ENCODE measurements around the gene ADAMTS2.

ADAMTS2 gene

GRCh38 chr5:179317411-179318220 lies 27.6 kb downstream of the ADAMTS2 start:
- Histone ChIP-seq H3K4me3 (ENCODE audit: low read length in 2 of 2) (no peak overlapping the region), H3K9me3 (ENCODE audit: control insufficient read depth in 2 of 2, low read length in 2 of 2) (no peaks in the 10 kb centered on the region), H3K4me1 (ENCODE audit: control insufficient read depth in 2 of 2, insufficient read depth in 2 of 2, low read length in 2 of 2) (no peaks in the 10 kb centered on the region)

DNA sequence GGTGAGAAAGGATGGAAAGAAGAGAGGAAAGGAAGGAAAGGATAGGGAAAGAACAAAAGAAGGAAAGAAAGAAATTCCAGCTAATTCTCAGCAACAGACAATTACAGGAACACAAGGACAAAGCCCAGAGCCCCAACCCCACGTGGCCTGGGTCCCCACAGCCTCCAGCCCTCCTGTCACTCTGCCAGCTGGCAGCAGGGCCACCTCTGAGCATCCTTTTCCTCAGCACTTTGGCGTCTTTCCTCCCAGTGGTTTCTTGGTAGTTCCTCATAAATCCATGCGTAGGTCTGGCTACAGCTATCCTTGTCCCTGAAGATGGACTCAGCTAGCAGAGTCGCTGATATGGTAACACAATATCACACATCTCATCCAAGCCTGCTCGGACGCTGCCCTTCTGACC lies 28.3 kb downstream of the ADAMTS2 start:
- Histone ChIP-seq H3K9me3 (ENCODE audit: control insufficient read depth in 2 of 2, low read length in 2 of 2) (no peaks in the 10 kb centered on the region), H3K4me1 (ENCODE audit: control insufficient read depth in 2 of 2, insufficient read depth in 2 of 2, low read length in 2 of 2) (no peaks in the 10 kb centered on the region), H3K36me3 (ENCODE audit: control insufficient read depth in 2 of 2, insufficient read depth in 2 of 2, low read length in 2 of 2) (no peaks in the 10 kb centered on the region), H3K27ac (ENCODE audit: low read depth in 2 of 2, low read length in 2 of 2) (no peak overlapping the region), H3K4me3 (ENCODE audit: low read length in 2 of 2) (no peak overlapping the region), H3K27me3 (ENCODE audit: control insufficient read depth in 2 of 2, insufficient read depth in 2 of 2, low read length in 2 of 2) (peaks cover 0 to 2% of the 10 kb centered on the region in 2 donors), H3K9ac (ENCODE audit: low read depth in 1 of 2, low read length in 2 of 2) (no peak overlapping the region)

More at GRCh38 chr5:179317411-179318220, 27.6 kb downstream of the ADAMTS2 start:
- Histone ChIP-seq H3K36me3 (ENCODE audit: control insufficient read depth in 2 of 2, insufficient read depth in 2 of 2, low read length in 2 of 2) (no peaks in the 10 kb centered on the region), H3K27me3 (ENCODE audit: control insufficient read depth in 2 of 2, insufficient read depth in 2 of 2, low read length in 2 of 2) (peaks cover 0 to 2% of the 10 kb centered on the region in 2 donors), H3K27ac (ENCODE audit: low read depth in 2 of 2, low read length in 2 of 2) (no peak overlapping the region), H3K9ac (ENCODE audit: low read depth in 1 of 2, low read length in 2 of 2) (no peak overlapping the region)

- H3K4me3 ChIP-seq (ENCODE audit: low read length in 2 of 2): no peak overlapping the region
- no peaks in the 10 kb centered on the region for H3K9me3 ChIP-seq (ENCODE audit: control insufficient read depth in 2 of 2, low read length in 2 of 2)
- H3K4me1 ChIP-seq (ENCODE audit: control insufficient read depth in 2 of 2, insufficient read depth in 2 of 2, low read length in 2 of 2): no peaks in the 10 kb centered on the region
These were observed 29.1 kb downstream of the ADAMTS2 start for GRCh38 chr5:179316111-179316551.

DNA sequence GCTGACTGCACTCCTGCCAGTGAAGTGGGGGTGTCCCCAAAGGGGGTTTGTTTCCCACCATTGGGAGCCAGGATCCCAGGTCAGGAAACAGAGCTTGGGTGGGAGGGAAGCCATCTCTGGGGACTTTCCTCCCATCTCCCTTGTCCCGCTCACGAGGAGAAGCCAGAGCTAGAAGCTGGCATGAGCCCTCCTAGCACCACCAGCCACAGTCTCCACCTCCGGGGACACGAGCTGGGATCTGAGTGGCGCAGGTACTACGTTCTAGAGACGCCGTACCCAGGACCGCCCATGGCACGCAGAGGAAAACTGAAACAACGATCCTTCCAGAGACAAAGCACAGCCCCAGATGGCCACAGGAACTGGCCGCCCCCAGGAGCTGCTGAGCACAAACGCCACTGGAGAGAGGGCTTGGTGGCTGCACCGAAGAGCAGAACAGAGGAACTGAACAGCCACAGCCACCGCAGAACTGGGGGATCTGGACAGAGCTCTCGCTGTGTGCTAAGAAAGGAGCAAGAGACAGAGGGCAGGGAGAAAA lies 29.8 kb downstream of the ADAMTS2 start:
- Histone ChIP-seq H3K9ac (ENCODE audit: low read depth in 1 of 2, low read length in 2 of 2) (no peak overlapping the region), H3K4me3 (ENCODE audit: low read length in 2 of 2) (no peak overlapping the region), H3K27me3 (ENCODE audit: control insufficient read depth in 2 of 2, insufficient read depth in 2 of 2, low read length in 2 of 2) (peaks cover 0 to 2% of the 10 kb centered on the region in 2 donors), H3K4me1 (ENCODE audit: control insufficient read depth in 2 of 2, insufficient read depth in 2 of 2, low read length in 2 of 2) (no peaks in the 10 kb centered on the region), H3K27ac (ENCODE audit: low read depth in 2 of 2, low read length in 2 of 2) (no peak overlapping the region), H3K9me3 (ENCODE audit: control insufficient read depth in 2 of 2, low read length in 2 of 2) (no peaks in the 10 kb centered on the region), H3K36me3 (ENCODE audit: control insufficient read depth in 2 of 2, insufficient read depth in 2 of 2, low read length in 2 of 2) (no peaks in the 10 kb centered on the region)

More at GRCh38 chr5:179316111-179316551, 29.1 kb downstream of the ADAMTS2 start:
- H3K9ac ChIP-seq (ENCODE audit: low read depth in 1 of 2, low read length in 2 of 2): no peak overlapping the region
- no peaks in the 10 kb centered on the region for H3K36me3 ChIP-seq (ENCODE audit: control insufficient read depth in 2 of 2, insufficient read depth in 2 of 2, low read length in 2 of 2)
- H3K27ac ChIP-seq (ENCODE audit: low read depth in 2 of 2, low read length in 2 of 2): no peak overlapping the region
- H3K27me3 ChIP-seq (ENCODE audit: control insufficient read depth in 2 of 2, insufficient read depth in 2 of 2, low read length in 2 of 2): peaks cover 0 to 2% of the 10 kb centered on the region in 2 donors

DNA sequence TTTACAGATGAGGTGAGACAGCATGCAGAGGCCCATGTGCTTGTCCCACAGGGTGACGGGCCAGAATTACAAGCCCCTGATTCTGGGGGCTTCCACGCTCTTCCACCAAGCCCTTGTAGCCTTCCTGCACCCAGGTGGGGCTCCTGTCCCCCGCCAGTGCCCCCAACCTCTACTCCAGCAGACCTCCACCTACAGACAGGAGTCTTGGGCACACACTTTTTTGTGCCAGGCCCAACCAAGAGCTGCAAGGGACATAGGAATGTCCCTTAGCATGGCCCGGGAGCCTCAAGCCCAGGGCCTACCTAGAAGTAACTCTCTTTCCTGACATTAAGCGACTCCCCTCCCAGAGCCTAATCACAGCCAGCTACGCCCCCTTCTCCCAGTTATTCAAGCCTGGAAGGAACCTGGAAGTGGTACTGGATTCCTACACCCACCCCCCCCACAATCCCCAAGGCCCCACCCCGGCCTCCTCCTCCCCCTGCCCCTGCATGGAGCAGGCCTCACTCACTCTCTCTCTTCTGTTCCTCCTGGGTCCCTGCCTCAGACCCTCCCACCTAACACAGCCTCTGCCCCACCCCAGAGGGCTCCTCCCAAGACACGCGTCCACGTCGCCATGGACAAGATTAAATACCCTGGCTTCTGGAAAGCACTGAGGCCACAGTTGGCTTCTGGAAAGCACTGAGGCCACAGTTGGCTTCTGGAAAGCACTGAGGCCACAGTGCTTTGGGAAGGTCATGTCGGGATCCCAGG lies 30.5 kb downstream of the ADAMTS2 start:
- Histone ChIP-seq H3K9ac (ENCODE audit: low read depth in 1 of 2, low read length in 2 of 2) (no peak overlapping the region), H3K27me3 (ENCODE audit: control insufficient read depth in 2 of 2, insufficient read depth in 2 of 2, low read length in 2 of 2) (peaks cover 0 to 2% of the 10 kb centered on the region in 2 donors), H3K36me3 (ENCODE audit: control insufficient read depth in 2 of 2, insufficient read depth in 2 of 2, low read length in 2 of 2) (no peaks in the 10 kb centered on the region), H3K4me3 (ENCODE audit: low read length in 2 of 2) (no peak overlapping the region), H3K9me3 (ENCODE audit: control insufficient read depth in 2 of 2, low read length in 2 of 2) (no peaks in the 10 kb centered on the region), H3K4me1 (ENCODE audit: control insufficient read depth in 2 of 2, insufficient read depth in 2 of 2, low read length in 2 of 2) (no peaks in the 10 kb centered on the region), H3K27ac (ENCODE audit: low read depth in 2 of 2, low read length in 2 of 2) (no peak overlapping the region)

DNA sequence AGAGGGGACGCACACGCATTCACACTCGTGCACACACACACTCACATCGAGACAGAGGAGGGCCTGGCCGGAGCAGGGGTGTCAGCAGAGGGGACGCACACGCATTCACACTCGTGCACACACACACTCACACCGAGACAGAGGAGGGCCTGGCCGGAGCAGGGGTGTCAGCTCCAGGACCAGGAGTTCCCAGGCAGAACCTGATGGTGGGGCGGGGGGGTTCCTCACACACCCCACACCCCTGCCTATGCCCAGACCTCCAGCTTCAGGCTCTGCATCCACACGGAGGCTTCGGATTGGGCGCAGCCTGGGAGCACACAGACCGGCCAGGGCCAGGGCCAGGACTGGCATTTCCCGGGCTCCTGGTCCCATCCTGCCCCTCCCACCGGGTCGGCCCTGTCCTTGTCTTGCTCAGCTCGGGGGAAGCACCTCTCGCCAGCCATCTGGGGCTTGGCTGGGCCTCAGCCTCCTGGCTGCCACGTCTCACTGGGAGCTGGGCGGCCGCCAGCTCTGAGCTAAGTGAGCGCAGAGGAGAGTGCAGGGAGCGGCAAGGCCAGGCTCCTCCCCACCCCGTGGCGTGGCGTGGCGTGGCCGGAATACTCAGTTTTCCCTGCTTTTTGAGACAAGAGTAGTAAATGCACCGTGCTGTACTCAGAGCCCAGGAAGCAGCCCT lies 31.3 kb downstream of the ADAMTS2 start:
- Histone ChIP-seq H3K27ac (ENCODE audit: low read depth in 2 of 2, low read length in 2 of 2) (no peak overlapping the region), H3K9ac (ENCODE audit: low read depth in 1 of 2, low read length in 2 of 2) (no peak overlapping the region), H3K4me3 (ENCODE audit: low read length in 2 of 2) (no peak overlapping the region)

DNA sequence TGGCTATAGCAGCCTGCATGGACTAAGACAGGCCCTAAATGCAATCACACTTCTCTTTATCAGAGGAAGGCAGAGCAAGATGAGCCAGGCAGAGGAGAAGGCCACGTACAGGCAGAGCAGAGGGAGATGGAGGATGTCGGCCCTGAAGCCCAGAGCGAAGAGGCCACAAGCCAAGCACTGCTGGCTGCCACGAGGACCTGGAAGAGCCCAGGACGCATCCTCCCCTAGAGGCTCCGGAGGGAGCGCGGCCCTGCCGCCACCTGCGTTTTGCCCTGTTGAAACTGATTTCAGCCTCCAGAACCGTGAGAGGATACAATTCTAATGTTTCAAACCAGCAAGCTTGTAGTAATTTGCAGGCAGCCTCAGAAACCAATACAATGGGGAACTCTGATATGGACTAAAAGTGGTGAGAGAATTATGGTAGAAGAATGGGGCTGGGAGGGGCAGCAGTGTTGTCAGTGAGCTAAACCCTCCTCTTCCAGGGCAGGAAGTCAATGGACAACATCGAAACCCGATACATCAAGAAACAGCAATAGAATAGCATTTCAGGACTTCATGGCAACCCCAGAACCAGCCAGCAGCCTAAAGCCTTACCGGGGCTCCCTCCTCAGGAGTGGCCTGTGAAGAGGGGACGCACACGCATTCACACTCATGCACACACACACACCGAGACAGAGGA lies 32.6 kb downstream of the ADAMTS2 start:
- H3K9ac ChIP-seq (ENCODE audit: low read depth in 1 of 2, low read length in 2 of 2): no peak overlapping the region
- no peaks in the 10 kb centered on the region for H3K36me3 ChIP-seq (ENCODE audit: control insufficient read depth in 2 of 2, insufficient read depth in 2 of 2, low read length in 2 of 2)
- H3K27ac ChIP-seq (ENCODE audit: low read depth in 2 of 2, low read length in 2 of 2): no peak overlapping the region
- H3K27me3 ChIP-seq (ENCODE audit: control insufficient read depth in 2 of 2, insufficient read depth in 2 of 2, low read length in 2 of 2): no peaks in the 10 kb centered on the region
- no peaks in the 10 kb centered on the region for H3K4me1 ChIP-seq (ENCODE audit: control insufficient read depth in 2 of 2, insufficient read depth in 2 of 2, low read length in 2 of 2)
- H3K9me3 ChIP-seq (ENCODE audit: control insufficient read depth in 2 of 2, low read length in 2 of 2): no peaks in the 10 kb centered on the region
- no peak overlapping the region for H3K4me3 ChIP-seq (ENCODE audit: low read length in 2 of 2)

More for the DNA sequence above, 31.3 kb downstream of the ADAMTS2 start:
- Histone ChIP-seq H3K27me3 (ENCODE audit: control insufficient read depth in 2 of 2, insufficient read depth in 2 of 2, low read length in 2 of 2) (peaks cover 0 to under 1% of the 10 kb centered on the region in 2 donors), H3K36me3 (ENCODE audit: control insufficient read depth in 2 of 2, insufficient read depth in 2 of 2, low read length in 2 of 2) (no peaks in the 10 kb centered on the region), H3K9me3 (ENCODE audit: control insufficient read depth in 2 of 2, low read length in 2 of 2) (no peaks in the 10 kb centered on the region), H3K4me1 (ENCODE audit: control insufficient read depth in 2 of 2, insufficient read depth in 2 of 2, low read length in 2 of 2) (no peaks in the 10 kb centered on the region)

DNA sequence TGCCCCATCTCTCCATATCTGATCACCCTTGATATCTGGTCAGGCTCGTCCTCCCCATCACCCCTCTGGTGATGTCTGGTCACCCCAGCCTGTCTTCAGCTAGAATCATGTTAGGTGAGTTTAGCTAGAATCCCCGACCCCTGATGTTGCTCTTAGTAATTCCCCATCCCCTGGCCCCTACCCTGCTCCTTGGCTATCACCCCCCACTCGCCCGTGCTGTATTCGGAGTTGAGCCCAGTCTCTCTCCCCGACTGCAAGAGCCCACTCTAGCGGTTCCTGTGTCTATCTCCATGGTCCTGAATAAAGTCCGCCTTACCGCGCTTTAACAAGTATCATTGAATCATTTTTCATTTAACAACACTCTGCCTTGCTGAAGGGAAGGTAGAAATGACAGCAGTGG lies 33.7 kb downstream of the ADAMTS2 start:
- H3K27ac ChIP-seq (ENCODE audit: low read depth in 2 of 2, low read length in 2 of 2): no peak overlapping the region
- no peak overlapping the region for H3K9ac ChIP-seq (ENCODE audit: low read depth in 1 of 2, low read length in 2 of 2)
- no peak overlapping the region for H3K4me3 ChIP-seq (ENCODE audit: low read length in 2 of 2)
- H3K36me3 ChIP-seq (ENCODE audit: control insufficient read depth in 2 of 2, insufficient read depth in 2 of 2, low read length in 2 of 2): no peaks in the 10 kb centered on the region
- no peaks in the 10 kb centered on the region for H3K9me3 ChIP-seq (ENCODE audit: control insufficient read depth in 2 of 2, low read length in 2 of 2)
- H3K27me3 ChIP-seq (ENCODE audit: control insufficient read depth in 2 of 2, insufficient read depth in 2 of 2, low read length in 2 of 2): no peaks in the 10 kb centered on the region
- H3K4me1 ChIP-seq (ENCODE audit: control insufficient read depth in 2 of 2, insufficient read depth in 2 of 2, low read length in 2 of 2): no peaks in the 10 kb centered on the region

DNA sequence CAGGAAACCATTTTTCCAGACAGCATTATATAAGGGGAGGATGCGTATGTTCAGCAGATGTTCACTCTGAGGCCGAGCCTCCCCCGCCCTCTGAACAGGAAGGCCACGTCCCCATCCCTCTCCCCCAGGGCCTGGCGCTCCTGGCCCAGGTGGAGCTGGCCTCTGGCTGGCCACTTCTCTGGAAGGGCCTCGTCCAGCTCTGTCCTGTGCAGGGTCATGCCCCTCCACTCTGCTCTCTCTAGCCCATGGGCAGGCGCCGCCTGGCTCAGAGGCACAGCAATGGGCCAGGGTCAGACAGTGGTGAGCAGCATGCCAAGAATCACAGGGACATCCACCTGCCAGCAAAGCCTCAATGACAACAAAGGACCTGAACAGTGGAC lies 34.2 kb downstream of the ADAMTS2 start:
- Histone ChIP-seq H3K9ac (ENCODE audit: low read depth in 1 of 2, low read length in 2 of 2) (no peak overlapping the region), H3K27ac (ENCODE audit: low read depth in 2 of 2, low read length in 2 of 2) (no peak overlapping the region), H3K36me3 (ENCODE audit: control insufficient read depth in 2 of 2, insufficient read depth in 2 of 2, low read length in 2 of 2) (no peaks in the 10 kb centered on the region), H3K4me1 (ENCODE audit: control insufficient read depth in 2 of 2, insufficient read depth in 2 of 2, low read length in 2 of 2) (no peaks in the 10 kb centered on the region), H3K9me3 (ENCODE audit: control insufficient read depth in 2 of 2, low read length in 2 of 2) (no peaks in the 10 kb centered on the region), H3K4me3 (ENCODE audit: low read length in 2 of 2) (no peak overlapping the region), H3K27me3 (ENCODE audit: control insufficient read depth in 2 of 2, insufficient read depth in 2 of 2, low read length in 2 of 2) (no peaks in the 10 kb centered on the region)
